GM12875 (cell line): Measurements from ENCODE around the gene OPRM1.

ENCODE experiments used
- H3K4me3 ChIP-seq: one replicate; pipeline ENCODE4 v1.5.1; 2011; ENCODE audit warnings: low read depth, low read length, control low read depth
- TF ChIP-seq, protein P1 (sequence below): IDR thresholded peaks from 2 replicates; pipeline ENCODE4 v1.5.1; 2011; ENCODE audit warnings: low read depth, mild to moderate bottlenecking, control low read depth, inconsistent platforms, low read length, moderate library complexity, borderline replicate concordance; ENCODE audit not compliant: insufficient read depth

Gene OPRM1

DNA sequence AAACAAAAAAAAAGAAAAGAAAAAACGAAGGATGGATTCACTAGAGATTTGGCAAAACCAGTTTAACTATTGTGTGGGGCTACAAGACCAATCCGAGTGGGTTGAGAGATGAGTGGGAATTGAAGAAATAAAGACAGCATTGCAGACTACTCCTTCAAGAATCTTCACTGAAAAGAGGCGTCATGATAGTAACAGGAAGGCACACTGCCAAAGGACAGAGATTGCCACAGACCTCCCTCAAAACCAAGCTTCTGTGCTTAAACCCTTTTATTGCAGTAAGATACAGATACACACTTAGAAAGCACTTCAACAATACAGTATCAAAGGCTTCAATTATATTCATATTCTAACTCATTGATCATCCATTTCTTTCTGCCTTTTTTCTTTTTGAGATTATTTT, 213.6 kb downstream of the OPRM1 start:
- no peak overlapping the region for H3K4me3 ChIP-seq
- TF ChIP-seq, protein P1, sequence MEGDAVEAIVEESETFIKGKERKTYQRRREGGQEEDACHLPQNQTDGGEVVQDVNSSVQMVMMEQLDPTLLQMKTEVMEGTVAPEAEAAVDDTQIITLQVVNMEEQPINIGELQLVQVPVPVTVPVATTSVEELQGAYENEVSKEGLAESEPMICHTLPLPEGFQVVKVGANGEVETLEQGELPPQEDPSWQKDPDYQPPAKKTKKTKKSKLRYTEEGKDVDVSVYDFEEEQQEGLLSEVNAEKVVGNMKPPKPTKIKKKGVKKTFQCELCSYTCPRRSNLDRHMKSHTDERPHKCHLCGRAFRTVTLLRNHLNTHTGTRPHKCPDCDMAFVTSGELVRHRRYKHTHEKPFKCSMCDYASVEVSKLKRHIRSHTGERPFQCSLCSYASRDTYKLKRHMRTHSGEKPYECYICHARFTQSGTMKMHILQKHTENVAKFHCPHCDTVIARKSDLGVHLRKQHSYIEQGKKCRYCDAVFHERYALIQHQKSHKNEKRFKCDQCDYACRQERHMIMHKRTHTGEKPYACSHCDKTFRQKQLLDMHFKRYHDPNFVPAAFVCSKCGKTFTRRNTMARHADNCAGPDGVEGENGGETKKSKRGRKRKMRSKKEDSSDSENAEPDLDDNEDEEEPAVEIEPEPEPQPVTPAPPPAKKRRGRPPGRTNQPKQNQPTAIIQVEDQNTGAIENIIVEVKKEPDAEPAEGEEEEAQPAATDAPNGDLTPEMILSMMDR: no peak

DNA sequence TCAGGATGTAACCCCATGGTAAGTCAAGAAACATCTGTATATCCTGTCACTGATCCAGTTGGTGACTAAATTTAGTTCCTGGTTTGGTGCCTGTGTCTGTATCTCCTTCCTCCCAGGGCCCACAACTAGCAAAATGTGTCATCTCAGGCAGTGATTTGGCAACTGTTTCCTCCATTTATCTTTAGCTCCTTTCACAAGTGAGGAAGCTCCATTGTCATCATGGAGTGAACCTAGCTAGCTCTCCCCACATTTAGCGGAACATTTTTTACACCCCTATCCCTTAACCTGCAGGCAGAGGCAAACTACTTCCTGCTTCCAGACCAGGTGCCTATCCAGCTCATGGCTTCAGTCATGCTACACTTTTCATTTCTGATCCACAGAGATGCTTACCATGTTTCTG, 218.0 kb downstream of the OPRM1 start:
- H3K4me3 ChIP-seq: no peak overlapping the region
- TF ChIP-seq, protein P1: no peak

DNA sequence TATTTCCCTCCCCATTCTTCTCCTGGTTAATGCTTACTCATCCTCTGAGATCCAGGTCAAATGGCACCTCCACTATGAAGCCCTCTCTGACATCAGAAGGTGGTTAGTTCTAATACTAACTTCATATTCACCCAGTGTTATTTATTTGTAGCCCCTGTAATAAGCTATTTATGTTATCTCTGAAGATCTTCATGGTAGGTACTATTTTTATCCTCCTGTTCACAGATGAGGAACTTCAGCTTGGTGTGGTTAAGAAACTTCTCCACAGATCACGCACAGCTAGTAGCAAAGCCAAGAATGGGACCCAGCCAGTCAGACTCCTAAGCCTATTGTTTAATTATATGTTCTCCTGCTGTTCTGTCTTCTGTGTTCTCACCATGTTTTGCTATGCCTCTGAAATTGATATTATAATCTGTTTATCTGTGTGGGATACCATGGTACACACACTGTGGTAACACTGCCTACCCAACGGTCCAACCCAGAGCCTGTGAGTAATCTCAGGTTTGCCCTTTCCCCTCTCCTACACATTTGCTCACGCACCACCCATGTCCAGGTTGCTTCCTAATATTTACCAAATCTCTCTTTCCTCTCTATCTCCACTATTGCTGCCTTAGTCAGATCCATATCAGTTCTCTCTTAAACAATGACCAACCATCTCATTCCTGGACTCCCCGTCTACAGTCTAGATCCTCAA, 219.2 kb downstream of the OPRM1 start:
- TF ChIP-seq, protein P1: no peak
- H3K4me3 ChIP-seq: no peak overlapping the region

DNA sequence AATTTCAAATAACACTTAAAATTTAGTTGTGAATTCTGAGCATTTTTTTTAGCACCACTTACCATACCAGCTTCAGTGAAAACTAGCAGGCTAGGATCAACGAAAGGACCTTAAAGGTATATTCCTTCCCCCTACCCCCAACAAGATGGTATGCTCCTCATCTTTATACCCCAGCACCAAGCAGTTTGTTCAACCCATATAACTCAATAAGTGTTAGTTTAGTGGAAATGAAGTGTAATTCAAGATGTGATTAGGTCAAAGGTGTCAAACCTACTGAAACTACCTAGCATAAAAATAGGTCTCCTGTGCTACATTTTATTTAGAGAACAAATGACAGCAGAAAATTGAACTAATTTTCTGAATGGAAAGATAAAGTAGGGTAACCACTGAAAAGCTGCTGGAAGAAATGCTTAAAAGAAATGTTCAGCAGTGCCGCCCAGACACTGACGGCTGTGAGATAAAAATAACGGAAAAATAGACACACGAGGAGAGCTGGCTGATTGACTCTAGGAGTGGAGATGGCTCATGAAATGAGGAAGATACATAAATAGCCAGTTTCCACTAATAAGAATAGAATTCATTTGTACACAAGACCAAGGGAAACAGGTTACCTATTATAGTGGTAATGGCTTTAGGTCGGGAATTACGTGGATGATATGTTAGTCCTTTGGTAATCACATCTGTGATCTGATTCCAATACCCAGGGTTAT, 222.8 kb downstream of the OPRM1 start:
- H3K4me3 ChIP-seq: no peak overlapping the region
- TF ChIP-seq, protein P1: no peak

DNA sequence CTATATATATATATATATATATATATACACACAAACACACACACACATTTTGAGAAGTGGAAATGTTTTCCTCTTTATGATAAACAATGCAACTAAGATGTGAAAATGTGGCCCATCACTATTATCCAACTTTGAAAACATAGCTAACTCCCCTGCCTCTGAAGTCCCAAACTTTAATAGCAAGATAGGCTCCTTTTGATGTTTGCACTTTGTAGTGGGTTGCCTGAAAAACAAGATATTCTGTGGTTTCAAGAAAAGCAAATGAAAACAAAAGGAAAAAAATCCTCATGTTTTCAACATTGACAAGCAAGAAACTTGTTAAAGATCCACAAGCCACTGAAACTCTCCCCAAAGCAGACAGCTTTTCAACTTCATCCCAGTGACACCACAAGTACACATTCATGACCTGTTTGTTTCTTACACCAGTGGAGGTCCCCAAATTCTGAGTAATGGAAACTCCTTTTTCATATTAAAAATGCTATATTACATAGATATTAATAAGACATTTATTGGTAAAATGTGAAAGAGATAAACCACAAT, 227.6 kb downstream of the OPRM1 start:
- TF ChIP-seq, protein P1: no peak
- no peak overlapping the region for H3K4me3 ChIP-seq

DNA sequence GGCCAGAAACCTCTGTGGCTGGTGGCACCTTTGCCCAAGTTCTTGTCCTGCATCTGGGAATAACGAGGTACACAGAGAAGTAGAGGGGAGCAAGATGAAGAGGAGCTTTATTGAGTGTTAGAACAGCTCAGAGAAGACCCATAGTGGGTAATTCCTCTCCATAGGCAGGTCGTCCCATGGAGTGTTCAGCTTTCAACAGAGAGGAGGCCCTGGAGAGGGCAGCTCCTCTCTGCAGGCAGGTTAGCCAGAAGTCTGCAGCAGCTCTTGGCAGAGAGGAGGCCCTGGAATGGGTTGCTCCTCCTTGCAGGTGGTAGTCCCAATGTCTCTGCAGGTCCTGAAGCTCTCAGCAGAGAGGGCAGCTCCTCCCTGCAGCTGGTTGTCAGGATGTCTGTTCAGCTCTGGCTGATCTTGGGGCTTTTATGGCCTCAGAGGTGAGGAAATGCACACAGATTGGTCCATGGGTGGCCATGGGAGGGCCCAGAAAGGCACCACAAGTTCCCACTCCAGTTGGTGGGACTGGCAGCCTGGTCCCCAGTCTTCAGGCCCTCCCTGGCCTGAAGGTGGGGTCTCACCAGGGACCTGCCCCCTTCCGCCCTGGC, 228.6 kb downstream of the OPRM1 start:
- no peak overlapping the region for H3K4me3 ChIP-seq
- TF ChIP-seq, protein P1: no peak
